ENCODE measurements around the gene ZG16B.

DNA sequence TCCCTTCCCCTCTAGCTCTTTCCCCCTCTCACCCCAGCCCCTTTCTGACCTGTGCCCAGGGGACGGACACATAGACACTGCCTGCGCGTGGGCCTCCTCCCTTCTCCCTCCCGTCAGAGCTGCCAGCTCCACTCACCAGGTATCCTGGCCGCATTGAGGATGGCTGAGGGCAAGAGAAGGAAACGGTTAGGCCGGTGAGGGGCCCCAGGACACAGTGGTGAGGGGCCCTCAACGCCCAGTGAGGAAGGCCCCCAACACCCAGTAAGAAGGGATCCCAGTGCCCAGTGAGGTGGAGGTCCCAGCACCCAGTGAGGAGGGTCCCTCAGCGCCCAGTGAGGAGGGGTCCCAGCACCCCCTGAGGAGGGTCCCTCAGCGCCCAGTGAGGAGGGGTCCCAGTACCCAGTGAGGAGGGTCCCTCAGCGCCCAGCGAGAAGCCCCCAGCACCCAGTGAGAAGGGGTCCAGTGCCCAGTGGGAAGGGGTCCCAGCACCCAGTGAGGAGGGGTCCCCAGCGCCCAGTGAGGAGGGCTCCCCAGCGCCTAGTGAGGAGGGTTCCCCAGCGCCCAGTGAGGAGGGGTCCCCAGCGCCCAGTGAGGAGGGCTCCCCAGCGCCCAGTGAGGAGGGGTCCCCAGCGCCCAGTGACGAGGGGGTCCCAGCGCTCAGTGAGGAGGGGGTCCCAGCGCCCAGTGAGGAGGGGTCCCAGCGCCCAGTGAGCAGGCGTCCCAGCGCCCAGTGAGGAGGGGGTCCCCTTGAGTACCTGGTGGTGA, 26.8 kb downstream of the ZG16B start:
- TF ChIP-seq POLR2AphosphoS5 (IDR thresholded peaks at IDR 0.05; ENCODE audit: low read depth, low read length): no peak
- TF ChIP-seq POLR2A (IDR thresholded peaks at IDR 0.05; ENCODE audit: low read depth, low read length): no peak

All from GM12892 (cell line).